Stomach (tissue), 9 donors: ENCODE results near the gene ECHDC3. TPM values are rescaled to one million over a fixed set of nuclear protein-coding genes. Genes with fewer than 3 reads are reported as not detected.

Source experiments
- DNase-seq, 2 donors: peaks; one replicate each; pipeline versions ENCODE4 v3.0.0 to v3.0.0-alpha.2; 2013 to 2019
- H3K27ac ChIP-seq, 5 donors: fragments of 200-600 bp in 4 of 5; sonication (generic) in 4 of 5; one replicate each; pipeline ENCODE4 v1.5.1; 2013 to 2019; ENCODE audit warnings: mild to moderate bottlenecking in 1 of 5, moderate library complexity in 1 of 5
- H3K27me3 ChIP-seq, 3 donors: fragments of 200-600 bp; sonication (generic); one replicate each; pipeline ENCODE4 v1.5.1; 2017 to 2019; ENCODE audit warnings: mixed run types in 1 of 3
- H3K36me3 ChIP-seq, 4 donors: fragments of 200-600 bp; sonication (generic); 1 replicate in 3 of 4; 2 replicates in 1 of 4; pipeline ENCODE4 v1.5.1; 2016 to 2019
- H3K4me1 ChIP-seq, 4 donors: fragments of 200-600 bp; sonication (generic); one replicate each; pipeline ENCODE4 v1.5.1; 2016 to 2019
- H3K4me3 ChIP-seq, 4 donors: fragments of 200-600 bp; sonication (generic) in 3 of 4; one replicate each; pipeline ENCODE4 v1.5.1; 2016 to 2019; ENCODE audit warnings: mild to moderate bottlenecking in 1 of 4
- H3K9me3 ChIP-seq, 4 donors: fragments of 200-600 bp; sonication (generic); one replicate each; pipeline ENCODE4 v1.5.1; 2016 to 2019
- EP300 ChIP-seq: sonication (generic); formaldehyde crosslinking; IDR thresholded peaks from one replicate; pipeline ENCODE4 v1.6.1; 2017; ENCODE audit warnings: antibody characterized with exemption
- POLR2A ChIP-seq, 4 donors: fragments of 450-650 bp; IDR thresholded peaks; one replicate each; pipeline ENCODE4 v1.6.1; 2016; ENCODE audit warnings: antibody characterized with exemption in 4 of 4, control low read depth in 2 of 4, mild to moderate bottlenecking in 1 of 4, moderate library complexity in 1 of 4
- POLR2AphosphoS5 ChIP-seq, 3 donors: sonication (generic); formaldehyde crosslinking; IDR thresholded peaks; one replicate each; pipeline ENCODE4 v1.6.1; 2016; ENCODE audit warnings: antibody characterized with exemption in 3 of 3
- WGBS, 5 donors: extraction: QIAGEN DNeasy Blood & Tissue Kit in 3 of 5; methylation state at CpG; one replicate each; pipeline versions ENCODE4 v1.1.5 to v1.1.7; 2013 to 2018; 5-methylcytosine and 5-hydroxymethylcytosine counted together
- intact Hi-C: fragments of 100-400 bp; cut with DNase I; formaldehyde crosslinking; loops from one replicate; pipeline ENCODE4 v1.15.1; 2023; ENCODE audit warnings: low total_unique reads
- polyA plus RNA-seq, 3 donors: library from polyadenylated mRNA; stranded (reverse); fragments of 200-250 nt; gene quantifications; one replicate each; pipeline ENCODE4 v1.2.3, GENCODE V29; 2013
- total RNA-seq, 5 donors: library from RNA; depleted of rRNA; stranded (reverse); fragments of >200 nt; gene quantifications; one replicate each; pipeline versions ENCODE4 v1.1.0 to v1.2.3, GENCODE V29; 2014 to 2016
- TF ChIP-seq, protein P1 (sequence below), 7 experiments: fragments of 450-650 bp in 4 of 7; fragments of 200-600 bp in 3 of 7; sonication (generic) in 3 of 7; IDR thresholded peaks; one replicate each; pipeline ENCODE4 v1.5.1; 2016 to 2019; ENCODE audit warnings: antibody characterized with exemption in 7 of 7, control low read depth in 2 of 7, mild to moderate bottlenecking in 1 of 7
- donor health status: healthy with polysubstance abuse.
- donor health status: Bipolar disorder and iron deficiency.
- donor health status: healthy.

The ECHDC3 gene
- total and polyA plus RNA-seq, 8 donors = 0.58 to 70.6 (median 30.7) TPM

DNA sequence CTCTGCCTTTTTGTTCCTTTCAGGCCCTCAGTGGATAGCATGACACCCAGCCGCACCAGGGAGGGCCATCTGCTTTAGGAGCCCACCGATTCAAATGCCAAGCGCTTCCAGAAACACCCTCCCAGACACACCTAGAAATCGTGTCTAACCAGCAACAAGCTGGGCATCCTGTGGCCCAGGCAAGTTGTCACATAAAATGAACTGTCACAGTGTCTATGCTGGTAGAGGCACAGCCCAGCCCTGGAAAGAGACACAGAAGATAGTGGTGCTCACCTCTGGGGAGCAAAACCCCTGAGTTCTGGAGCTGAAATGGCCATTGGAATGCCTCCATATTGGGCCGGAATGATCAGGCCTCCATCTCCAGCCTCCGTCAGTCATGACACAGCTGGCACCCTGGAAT lies 38.9 kb downstream of the ECHDC3 start:
- Histone ChIP-seq H3K36me3 (no peaks in the 10 kb centered on the region), H3K9me3 (no peaks in the 10 kb centered on the region), H3K27ac (no peak overlapping the region), H3K4me1 (no peaks in the 10 kb centered on the region), H3K4me3 (no peak overlapping the region), H3K27me3 (no peaks in the 10 kb centered on the region)
- TF ChIP-seq POLR2A (IDR thresholded peaks at IDR 0.05) = no peak
- intact Hi-C loops = loop anchor here (10.0 kb wide), 1 partner anchor 204 kb away; no protein-coding TSS in a partner anchor
- DNase-seq = no peak
- 74 to 94% (median 88%) methylated on average over 5 to 6 of the region's 6 CpGs for WGBS, 5 donors

DNA sequence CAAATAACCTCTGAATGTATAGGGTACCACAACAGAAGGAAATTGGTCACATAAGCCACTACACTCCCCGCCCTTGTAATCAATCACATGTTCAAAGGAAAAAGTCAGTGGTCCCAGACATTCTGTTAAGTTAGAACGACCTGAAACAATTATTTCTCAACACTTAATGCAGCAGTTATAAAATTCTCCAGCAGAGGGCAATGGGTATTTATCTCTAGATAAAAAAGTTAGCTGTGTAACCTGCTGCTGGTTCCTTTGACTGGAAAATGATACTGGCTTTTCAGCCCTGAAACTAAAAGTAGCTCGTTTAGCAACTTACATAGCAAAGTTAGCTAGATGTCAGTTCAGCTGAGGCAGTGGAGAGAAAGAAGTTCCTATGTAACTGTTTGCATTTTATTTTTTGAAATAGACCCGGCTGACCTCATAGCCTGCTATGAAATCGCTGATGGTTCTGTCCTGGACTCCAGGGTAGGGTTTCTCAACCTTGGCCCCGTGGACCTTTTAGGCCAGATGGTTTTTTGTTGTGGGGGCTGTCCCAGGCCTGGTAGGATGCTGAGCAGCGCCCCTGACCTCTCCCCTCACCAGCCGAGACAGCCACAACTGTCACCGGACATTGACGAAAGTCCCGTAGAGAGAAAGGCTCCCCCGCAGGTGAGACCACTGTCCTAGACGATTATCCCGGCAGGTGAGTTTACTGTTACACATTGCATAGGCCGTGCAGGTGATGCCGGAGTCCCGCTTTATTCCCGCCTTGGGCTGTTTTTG lies 40.8 kb downstream of the ECHDC3 start:
- intact Hi-C loops = loop anchor here (10.0 kb wide), 1 partner anchor 202 kb away; no protein-coding TSS in a partner anchor
- Histone ChIP-seq H3K27ac (no peak overlapping the region), H3K27me3 (peaks cover 0 to 6% (median 0%) of the 10 kb centered on the region in 3 donors), H3K4me3 (no peak overlapping the region), H3K4me1 (no peaks in the 10 kb centered on the region), H3K36me3 (no peaks in the 10 kb centered on the region), H3K9me3 (no peaks in the 10 kb centered on the region)
- DNase-seq = peak in 1 of 2 donors; percentile 83
- TF ChIP-seq, protein P1, sequence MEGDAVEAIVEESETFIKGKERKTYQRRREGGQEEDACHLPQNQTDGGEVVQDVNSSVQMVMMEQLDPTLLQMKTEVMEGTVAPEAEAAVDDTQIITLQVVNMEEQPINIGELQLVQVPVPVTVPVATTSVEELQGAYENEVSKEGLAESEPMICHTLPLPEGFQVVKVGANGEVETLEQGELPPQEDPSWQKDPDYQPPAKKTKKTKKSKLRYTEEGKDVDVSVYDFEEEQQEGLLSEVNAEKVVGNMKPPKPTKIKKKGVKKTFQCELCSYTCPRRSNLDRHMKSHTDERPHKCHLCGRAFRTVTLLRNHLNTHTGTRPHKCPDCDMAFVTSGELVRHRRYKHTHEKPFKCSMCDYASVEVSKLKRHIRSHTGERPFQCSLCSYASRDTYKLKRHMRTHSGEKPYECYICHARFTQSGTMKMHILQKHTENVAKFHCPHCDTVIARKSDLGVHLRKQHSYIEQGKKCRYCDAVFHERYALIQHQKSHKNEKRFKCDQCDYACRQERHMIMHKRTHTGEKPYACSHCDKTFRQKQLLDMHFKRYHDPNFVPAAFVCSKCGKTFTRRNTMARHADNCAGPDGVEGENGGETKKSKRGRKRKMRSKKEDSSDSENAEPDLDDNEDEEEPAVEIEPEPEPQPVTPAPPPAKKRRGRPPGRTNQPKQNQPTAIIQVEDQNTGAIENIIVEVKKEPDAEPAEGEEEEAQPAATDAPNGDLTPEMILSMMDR (IDR thresholded peaks at IDR 0.05) = peak in 5 of 7 experiments; percentile 21 to 73 (median 68)
- TF ChIP-seq EP300 = no peak
- 58 to 70% (median 69%) methylated on average over 10 to 18 of the region's 18 CpGs for WGBS, 5 donors

DNA sequence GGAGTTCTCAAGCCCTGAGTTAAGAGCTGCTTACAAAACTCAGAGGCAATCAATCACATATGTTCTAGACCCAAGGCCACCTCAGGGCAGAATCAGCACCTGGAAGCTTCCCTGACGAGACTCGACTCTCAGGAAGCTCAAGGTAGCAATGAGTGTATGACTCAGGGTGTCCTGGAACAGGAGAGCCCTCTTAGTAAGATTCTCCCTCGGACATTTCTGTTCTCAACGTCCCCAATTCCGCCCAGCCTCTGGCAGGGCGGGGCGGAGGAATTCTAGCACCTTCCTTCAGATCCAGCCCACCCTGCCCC lies 41.3 kb downstream of the ECHDC3 start:
- DNase-seq = no peak
- no peak for TF ChIP-seq POLR2AphosphoS5 (IDR thresholded peaks at IDR 0.05)
- no peak for TF ChIP-seq POLR2A (IDR thresholded peaks at IDR 0.05)
- TF ChIP-seq, protein P1 (IDR thresholded peaks at IDR 0.05) = no peak
- no peak for TF ChIP-seq EP300
- Histone ChIP-seq H3K4me1 (no peaks in the 10 kb centered on the region), H3K9me3 (no peaks in the 10 kb centered on the region), H3K4me3 (no peak overlapping the region), H3K36me3 (no peaks in the 10 kb centered on the region), H3K27ac (no peak overlapping the region), H3K27me3 (peaks cover 0 to 9% (median 0%) of the 10 kb centered on the region in 3 donors)
- intact Hi-C loops = loop anchor here (10.0 kb wide), 1 partner anchor 201 kb away; no protein-coding TSS in a partner anchor
- WGBS, 5 donors = 75 to 91% (median 78%) methylated on average over 7 of the region's 7 CpGs

DNA sequence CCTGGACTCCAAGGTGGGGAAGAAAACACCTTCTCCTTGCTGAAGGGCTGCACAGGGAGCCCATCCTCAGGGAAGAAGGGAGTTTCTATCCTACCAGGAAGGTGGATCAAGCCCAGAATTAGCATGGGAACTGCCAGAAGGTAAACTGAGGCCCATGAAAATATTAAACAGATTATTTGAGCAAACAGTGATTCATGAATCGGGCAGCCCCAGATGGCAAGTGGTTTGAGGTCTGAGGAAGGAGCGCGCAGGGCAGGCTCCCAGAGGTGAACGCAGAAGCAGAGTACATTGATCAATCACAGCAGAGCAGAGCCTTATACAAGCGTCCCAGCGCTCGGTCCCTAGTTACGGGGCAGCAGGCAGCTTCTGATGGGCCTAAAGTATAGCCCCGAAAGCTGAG lies 45.2 kb downstream of the ECHDC3 start:
- H3K4me1 ChIP-seq = no peaks in the 10 kb centered on the region
- 84 to 94% (median 90%) methylated on average over 8 to 9 of the region's 9 CpGs for WGBS, 5 donors

More for the DNA sequence above, 45.2 kb downstream of the ECHDC3 start:
- Histone ChIP-seq H3K4me3 (no peak overlapping the region), H3K9me3 (no peaks in the 10 kb centered on the region), H3K36me3 (no peaks in the 10 kb centered on the region), H3K27ac (no peak overlapping the region), H3K27me3 (peaks cover 0 to 9% (median 0%) of the 10 kb centered on the region in 3 donors)
- no peak for DNase-seq
- intact Hi-C loops = loop anchor here (10.0 kb wide), 1 partner anchor 197 kb away; no protein-coding TSS in a partner anchor
- TF ChIP-seq EP300 (no peak), POLR2AphosphoS5 (IDR thresholded peaks at IDR 0.05) (no peak), POLR2A (IDR thresholded peaks at IDR 0.05) (no peak)
- TF ChIP-seq, protein P1 (IDR thresholded peaks at IDR 0.05) = no peak
